GM20431 (cell line): ENCODE results near the gene CACNA1S.

Source experiments
- in situ Hi-C: fragments of 300-500 bp; cut with MseI, MboI; formaldehyde crosslinking; loops from one replicate; pipeline ENCODE4 v1.15.0; 2020; ENCODE audit warnings: low sequenced_read_pairs; ENCODE audit not compliant: unreplicated experiment

Gene CACNA1S

GRCh38 chr1:201119206-201120197 lies 7.3 kb upstream of the CACNA1S start:
- in situ Hi-C loops = no loop called here

- in situ Hi-C loops = no loop called here
Measured at GRCh38 chr1:201116091-201116490, 3.9 kb upstream of the CACNA1S start.

- in situ Hi-C loops = no loop called here
Measured at GRCh38 chr1:201115390-201115937, 3.2 kb upstream of the CACNA1S start.

- in situ Hi-C loops = no loop called here
Measured at GRCh38 chr1:201114245-201115131, 2.3 kb upstream of the CACNA1S start.

DNA sequence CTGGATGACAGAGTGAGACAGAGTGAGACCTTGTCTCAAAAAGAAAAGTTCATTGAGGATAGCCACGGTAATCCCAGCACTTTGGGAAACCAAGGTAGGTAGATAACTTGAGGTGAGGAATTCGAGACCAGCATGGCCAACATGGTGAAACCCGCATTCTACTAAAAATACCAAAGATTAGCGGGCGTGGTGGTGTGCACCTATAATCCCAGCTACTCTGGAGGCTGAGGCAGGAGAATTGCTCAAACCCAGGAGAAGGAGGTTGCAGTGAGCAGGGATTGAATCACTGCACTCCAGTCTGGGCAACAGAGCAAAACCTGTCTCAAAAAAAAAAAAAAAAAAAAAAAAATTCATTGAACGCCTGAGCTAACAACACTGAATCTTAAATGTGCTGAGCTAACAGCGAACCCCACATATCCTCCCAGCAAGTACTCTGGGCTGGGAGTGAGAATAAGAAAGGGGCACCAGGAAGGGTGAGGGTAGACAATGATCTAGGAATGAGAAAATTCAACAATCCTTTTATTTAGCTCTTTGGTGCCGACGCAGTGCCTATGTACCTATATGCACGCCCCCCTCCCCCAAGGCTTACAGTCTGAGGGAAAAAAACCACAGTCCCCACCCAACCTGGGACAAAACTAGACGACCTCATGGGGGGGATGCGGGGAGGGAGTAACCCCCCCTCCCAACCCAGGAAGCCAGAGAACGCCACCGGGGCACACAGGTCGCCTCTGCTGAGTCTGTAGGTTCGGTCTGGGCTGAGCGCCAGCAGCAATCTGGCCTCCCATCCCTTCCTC lies 1.4 kb upstream of the CACNA1S start:
- in situ Hi-C loops = no loop called here

DNA sequence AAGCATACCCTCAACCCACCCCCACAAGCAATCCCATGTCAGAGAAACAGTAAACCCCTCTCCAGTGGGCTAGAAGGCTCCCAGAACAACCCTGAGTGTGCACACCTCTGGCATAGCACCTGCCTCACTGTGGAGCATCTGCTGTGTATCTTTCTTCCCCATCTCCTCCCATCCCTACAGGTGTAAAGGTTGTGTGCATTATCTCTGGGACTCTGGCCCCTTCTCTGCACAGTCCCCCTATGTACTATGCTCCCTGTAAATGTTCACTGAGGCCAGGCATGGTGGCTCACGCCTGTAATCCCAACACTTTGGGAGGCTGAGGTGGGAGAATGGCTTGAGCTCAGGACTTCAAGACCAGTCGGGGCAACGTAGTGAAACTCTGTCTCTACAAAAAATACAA lies 700 bp upstream of the CACNA1S start:
- in situ Hi-C loops = no loop called here

DNA sequence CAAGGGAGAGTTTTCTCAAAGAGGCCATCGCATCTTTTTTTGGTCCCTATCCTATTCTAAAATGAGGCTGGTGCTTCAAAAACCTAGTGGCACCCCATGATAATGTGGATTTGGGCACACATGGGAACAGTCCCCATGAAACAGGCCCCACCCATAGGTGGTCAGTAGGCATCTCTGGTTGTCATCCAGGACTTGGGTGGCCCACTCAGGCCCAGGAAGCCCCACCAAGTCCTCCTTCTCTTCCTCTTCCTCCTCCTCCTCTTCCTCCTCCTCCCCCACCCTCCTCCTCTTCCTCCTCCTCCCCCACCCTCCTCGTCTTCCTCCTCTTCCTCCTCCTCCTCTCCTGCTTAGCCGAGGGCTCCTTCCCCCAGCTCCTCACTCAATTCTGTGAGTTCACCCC lies 554 bp downstream of the CACNA1S start:
- in situ Hi-C loops = no loop called here

GRCh38 chr1:201111156-201111555 lies 1.1 kb downstream of the CACNA1S start:
- in situ Hi-C loops = no loop called here

GRCh38 chr1:201110616-201111015 lies 1.6 kb downstream of the CACNA1S start:
- in situ Hi-C loops = no loop called here

- in situ Hi-C loops = no loop called here
Measured at GRCh38 chr1:201110138-201110537, 2.1 kb downstream of the CACNA1S start.

- in situ Hi-C loops = no loop called here
Measured at GRCh38 chr1:201109651-201110050, 2.6 kb downstream of the CACNA1S start.

GRCh38 chr1:201108614-201109013 lies 3.6 kb downstream of the CACNA1S start:
- in situ Hi-C loops = no loop called here

DNA sequence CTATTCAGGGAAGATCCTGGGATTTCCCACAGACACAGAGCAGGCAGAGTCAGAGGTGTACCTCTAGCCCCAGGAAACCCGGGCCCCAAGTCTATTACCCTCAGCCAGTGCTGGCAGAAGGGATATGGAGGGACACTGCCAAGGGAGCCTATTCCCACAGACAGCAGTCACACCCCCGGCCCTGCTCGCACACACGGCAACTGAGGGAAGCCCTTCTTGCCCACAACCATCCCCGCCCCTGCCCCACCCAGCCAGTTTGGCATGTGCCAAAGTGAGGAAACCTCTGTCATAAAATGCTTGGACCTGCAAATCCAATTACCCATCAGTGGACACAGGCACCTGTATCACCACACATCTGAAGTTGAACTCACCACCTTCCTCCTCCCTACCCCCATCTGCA lies 6.5 kb downstream of the CACNA1S start:
- in situ Hi-C loops = no loop called here

- in situ Hi-C loops = no loop called here
Measured at GRCh38 chr1:201104141-201104540, 8.1 kb downstream of the CACNA1S start.

GRCh38 chr1:201103666-201104065 lies 8.6 kb downstream of the CACNA1S start:
- in situ Hi-C loops = no loop called here

GRCh38 chr1:201100169-201100930 lies 11.9 kb downstream of the CACNA1S start:
- in situ Hi-C loops = no loop called here

DNA sequence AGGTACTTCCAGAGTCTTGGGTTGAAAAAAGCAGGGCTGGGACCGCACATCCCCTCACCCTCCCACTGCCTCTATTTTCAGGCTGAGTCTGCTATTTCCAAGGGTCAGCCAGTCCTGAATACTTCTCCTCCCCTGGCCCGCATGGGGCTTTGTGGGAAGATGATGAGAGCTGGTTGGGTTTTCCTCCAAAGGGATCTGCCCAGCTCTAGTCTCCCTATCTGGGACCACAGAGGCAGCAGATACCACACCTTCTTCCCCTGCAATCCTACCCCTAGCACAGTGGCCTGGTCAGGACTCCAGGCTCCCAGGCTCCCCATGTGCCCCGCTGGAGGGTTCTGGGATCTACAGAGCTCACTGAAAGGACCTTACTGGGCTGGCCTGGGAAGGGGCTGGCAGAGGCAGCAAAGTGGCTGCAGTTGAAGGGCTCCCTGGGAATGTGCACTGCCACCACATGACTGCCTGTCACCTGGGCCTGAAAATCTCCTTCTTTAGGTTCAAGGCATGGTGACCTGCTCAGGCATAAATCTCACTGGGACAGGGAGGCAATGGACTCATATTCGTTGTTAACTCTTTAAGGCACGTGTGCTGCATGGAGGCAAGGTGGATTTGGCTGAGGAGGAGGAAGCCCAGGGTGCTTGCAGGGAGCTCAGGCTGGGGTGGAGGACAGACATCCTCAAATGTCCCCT lies 13.1 kb downstream of the CACNA1S start:
- in situ Hi-C loops = no loop called here

GRCh38 chr1:201096977-201097856 lies 15.0 kb downstream of the CACNA1S start:
- in situ Hi-C loops = no loop called here
